SU-DHL-6 (cell line): ENCODE data around the gene EPHB2.

Experiments used
- CTCF ChIP-seq: fragments of 200-600 bp; sonication (generic); IDR thresholded peaks from one replicate; pipeline ENCODE4 v1.5.1; 2017; ENCODE audit warnings: antibody characterized with exemption, mild to moderate bottlenecking, low read length, moderate library complexity; ENCODE audit not compliant: insufficient read depth, poor library complexity, severe bottlenecking
- EZH2phosphoT487 ChIP-seq: fragments of 200-600 bp; sonication (generic), shearing (Covaris generic); conservative IDR thresholded peaks from 2 replicates; pipeline ENCODE4 v1.6.1; 2018; ENCODE audit warnings: mild to moderate bottlenecking, antibody characterized with exemption, low read length, moderate library complexity, mixed read lengths

- TF ChIP-seq CTCF (peak; percentile 38), EZH2phosphoT487 (no peak)
Measured at GRCh38 chr1:22731924-22732720, 21.5 kb downstream of the EPHB2 start.
